OCI-LY1 (cell line): ENCODE data around the gene IL1RN.

ENCODE experiments used
- H2AFZ ChIP-seq: fragments of 200-600 bp; sonication (generic), shearing (Covaris generic); 2 replicates; pipeline ENCODE4 v1.6.0; 2014; ENCODE audit warnings: antibody characterized with exemption, mild to moderate bottlenecking, low read length
- H3F3A ChIP-seq: fragments of 200-600 bp; sonication (generic), shearing (Covaris generic); 2 replicates; pipeline ENCODE4 v1.6.0; 2014; ENCODE audit warnings: mild to moderate bottlenecking, antibody characterized with exemption, low read length, moderate library complexity; ENCODE audit not compliant: insufficient read depth
- H3K27ac ChIP-seq: fragments of 200-600 bp; sonication (generic); 2 replicates; pipeline ENCODE4 v1.5.1; 2014; ENCODE audit warnings: low read length, mixed run types, mild to moderate bottlenecking, low read depth; ENCODE audit not compliant: poor library complexity, severe bottlenecking
- H3K27me3 ChIP-seq: fragments of 200-600 bp; sonication (generic); 2 replicates; pipeline ENCODE4 v1.6.0; 2014; ENCODE audit warnings: antibody characterized with exemption, mild to moderate bottlenecking, low read length, moderate library complexity; ENCODE audit not compliant: insufficient read depth
- H3K36me3 ChIP-seq: fragments of 200-600 bp; sonication (generic); 2 replicates; pipeline ENCODE4 v1.6.1; 2014; ENCODE audit warnings: mild to moderate bottlenecking, antibody characterized with exemption, low read length, moderate library complexity, mixed read lengths; ENCODE audit not compliant: insufficient read depth
- H3K4me1 ChIP-seq: fragments of 200-600 bp; sonication (generic); 2 replicates; pipeline ENCODE4 v1.5.1; 2014; ENCODE audit warnings: mild to moderate bottlenecking, low read length, moderate library complexity; ENCODE audit not compliant: insufficient read depth, severe bottlenecking
- H3K4me2 ChIP-seq: fragments of 200-600 bp; sonication (generic), shearing (Covaris generic); 2 replicates; pipeline ENCODE4 v1.6.1; 2014; ENCODE audit warnings: low read length
- H3K4me3 ChIP-seq: fragments of 200-600 bp; sonication (generic); 2 replicates; pipeline ENCODE4 v1.5.1; 2014; ENCODE audit warnings: low read length, low read depth, mild to moderate bottlenecking, mixed read lengths; ENCODE audit not compliant: poor library complexity, severe bottlenecking
- H3K79me2 ChIP-seq: fragments of 200-600 bp; shearing (Covaris generic); 2 replicates; pipeline ENCODE4 v1.6.1; 2016; ENCODE audit warnings: mixed run types, low read length, mixed read lengths; ENCODE audit not compliant: insufficient read depth
- H3K9ac ChIP-seq: fragments of 200-600 bp; sonication (generic), shearing (Covaris generic); 2 replicates; pipeline ENCODE4 v1.6.1; 2014; ENCODE audit warnings: mild to moderate bottlenecking, low read length, mixed read lengths
- H3K9me2 ChIP-seq: fragments of 200-600 bp; sonication (generic), shearing (Covaris generic); 2 replicates; pipeline ENCODE4 v1.6.1; 2014; ENCODE audit warnings: low read depth, mild to moderate bottlenecking, low read length, mixed read lengths
- H3K9me3 ChIP-seq: fragments of 200-600 bp; shearing (Covaris generic); 2 replicates; pipeline ENCODE4 v1.6.1; 2014; ENCODE audit warnings: low read length, mixed read lengths
- H4K20me1 ChIP-seq: fragments of 200-600 bp; sonication (generic), shearing (Covaris generic); 2 replicates; pipeline ENCODE4 v1.6.0; 2016; ENCODE audit warnings: mild to moderate bottlenecking, low read length; ENCODE audit not compliant: insufficient read depth
- CTCF ChIP-seq: fragments of 200-600 bp; sonication (generic), shearing (Covaris generic); IDR thresholded peaks from 2 replicates; pipeline ENCODE4 v1.5.1; 2017; ENCODE audit warnings: mild to moderate bottlenecking, antibody characterized with exemption, low read length, moderate library complexity, mixed read lengths
- EZH2 ChIP-seq: fragments of 200-600 bp; sonication (generic), shearing (Covaris generic); IDR thresholded peaks from 2 replicates; pipeline ENCODE4 v1.8.0; 2017; ENCODE audit warnings: borderline replicate concordance, mixed run types, mild to moderate bottlenecking, antibody characterized with exemption, low read length, moderate library complexity, mixed read lengths

IL1RN gene

GRCh38 chr2:113083296-113083695 is 44.1 kb upstream of the IL1RN start:
- Histone ChIP-seq H2AFZ (no peak overlapping the region), H3K9me2 (no peaks in the 10 kb centered on the region), H3F3A (no peaks in the 10 kb centered on the region), H3K4me1 (no peaks in the 10 kb centered on the region), H3K79me2 (no peaks in the 10 kb centered on the region), H3K9ac (no peak overlapping the region), H4K20me1 (no peaks in the 10 kb centered on the region), H3K4me3 (no peak overlapping the region), H3K36me3 (no peaks in the 10 kb centered on the region), H3K9me3 (no peaks in the 10 kb centered on the region), H3K27me3 (peaks cover 4% of the 10 kb centered on the region; the same call in 1 of the 2 replicates), H3K4me2 (no peak overlapping the region), H3K27ac (no peak overlapping the region)
- TF ChIP-seq EZH2 (no peak), CTCF (no peak)

GRCh38 chr2:113084249-113085000 is 43.0 kb upstream of the IL1RN start:
- Histone ChIP-seq H3F3A (no peaks in the 10 kb centered on the region), H2AFZ (no peak overlapping the region), H3K79me2 (no peaks in the 10 kb centered on the region), H3K27ac (no peak overlapping the region), H3K27me3 (peaks cover 4% of the 10 kb centered on the region; the same call in 1 of the 2 replicates), H3K4me2 (no peak overlapping the region), H3K9me2 (no peaks in the 10 kb centered on the region), H3K4me1 (no peaks in the 10 kb centered on the region), H3K9me3 (no peaks in the 10 kb centered on the region), H3K4me3 (no peak overlapping the region), H3K36me3 (no peaks in the 10 kb centered on the region), H4K20me1 (no peaks in the 10 kb centered on the region), H3K9ac (no peak overlapping the region)
- TF ChIP-seq CTCF (peak; percentile 51), EZH2 (no peak)

- Histone ChIP-seq H3K9ac (no peak overlapping the region), H3K79me2 (no peaks in the 10 kb centered on the region), H3K27me3 (peaks cover 4% of the 10 kb centered on the region; the same call in 1 of the 2 replicates), H3K27ac (no peak overlapping the region), H3K9me2 (no peaks in the 10 kb centered on the region), H3K4me1 (no peaks in the 10 kb centered on the region), H3F3A (no peaks in the 10 kb centered on the region), H3K36me3 (no peaks in the 10 kb centered on the region), H3K4me3 (no peak overlapping the region), H3K9me3 (no peaks in the 10 kb centered on the region), H3K4me2 (no peak overlapping the region), H2AFZ (no peak overlapping the region), H4K20me1 (no peaks in the 10 kb centered on the region)
- no peak for TF ChIP-seq CTCF
- no peak for TF ChIP-seq EZH2
Observed at GRCh38 chr2:113085542-113085941, 41.9 kb upstream of the IL1RN start.
